SU-DHL-6 (cell line): Measurements from ENCODE around the gene GNAI1.

Experiments
- H2AFZ ChIP-seq: fragments of 200-600 bp; sonication (generic); 2 replicates; pipeline ENCODE4 v1.6.1; 2014; ENCODE audit warnings: low read depth, mild to moderate bottlenecking, moderate library complexity, mixed read lengths, antibody characterized with exemption, low read length; ENCODE audit not compliant: severe bottlenecking
- H3F3A ChIP-seq: fragments of 200-600 bp; shearing (Covaris generic); 2 replicates; pipeline ENCODE4 v1.6.0; 2016; ENCODE audit warnings: antibody characterized with exemption, mild to moderate bottlenecking; ENCODE audit not compliant: insufficient read depth
- H3K27ac ChIP-seq: fragments of 200-600 bp; sonication (generic); 2 replicates; pipeline ENCODE4 v1.5.1; 2016; ENCODE audit warnings: low read depth, mild to moderate bottlenecking, low read length, moderate library complexity, mixed read lengths
- H3K27me3 ChIP-seq: fragments of 200-600 bp; sonication (generic), shearing (Covaris generic); 2 replicates; pipeline ENCODE4 v1.6.0; 2014; ENCODE audit warnings: mild to moderate bottlenecking, low read length
- H3K36me3 ChIP-seq: fragments of 200-600 bp; sonication (generic); 2 replicates; pipeline ENCODE4 v1.6.1; 2014; ENCODE audit warnings: mild to moderate bottlenecking, low read length, mixed read lengths
- H3K4me2 ChIP-seq: fragments of 300-600, 200-600 bp; shearing (Covaris generic), sonication (generic); 2 replicates; pipeline ENCODE4 v1.6.0; 2014; ENCODE audit warnings: low read length, low read depth, mild to moderate bottlenecking; ENCODE audit not compliant: poor library complexity, severe bottlenecking
- H3K4me3 ChIP-seq: fragments of 200-600 bp; sonication (generic); 2 replicates; pipeline ENCODE4 v1.5.1; 2014; ENCODE audit warnings: antibody characterized with exemption, low read length, mild to moderate bottlenecking, mixed read lengths; ENCODE audit not compliant: insufficient read depth, poor library complexity, severe bottlenecking
- H3K79me2 ChIP-seq: fragments of 200-600 bp; sonication (generic); 2 replicates; pipeline ENCODE4 v1.6.1; 2014; ENCODE audit warnings: mild to moderate bottlenecking, low read length, moderate library complexity; ENCODE audit not compliant: insufficient read depth
- H3K9ac ChIP-seq: fragments of 200-600 bp; sonication (generic); 2 replicates; pipeline ENCODE4 v1.7.0; 2014; ENCODE audit warnings: mild to moderate bottlenecking, low read length
- H3K9me2 ChIP-seq: fragments of 200-600 bp; sonication (generic); replicated peaks from 2 replicates; pipeline ENCODE4 v1.6.1; 2014; ENCODE audit warnings: low read length; ENCODE audit not compliant: insufficient read depth
- H3K9me3 ChIP-seq: fragments of 200-600 bp; sonication (generic); 2 replicates; pipeline ENCODE4 v1.6.1; 2014; ENCODE audit warnings: low read length, mixed read lengths; ENCODE audit not compliant: insufficient read depth
- H4K20me1 ChIP-seq: fragments of 200-600 bp; sonication (generic); 2 replicates; pipeline ENCODE4 v1.6.1; 2014; ENCODE audit warnings: low read depth, mild to moderate bottlenecking, antibody characterized with exemption, low read length, moderate library complexity, mixed read lengths
- CTCF ChIP-seq: fragments of 200-600 bp; sonication (generic); IDR thresholded peaks from one replicate; pipeline ENCODE4 v1.5.1; 2017; ENCODE audit warnings: antibody characterized with exemption, mild to moderate bottlenecking, low read length, moderate library complexity; ENCODE audit not compliant: insufficient read depth, poor library complexity, severe bottlenecking
- EZH2phosphoT487 ChIP-seq: fragments of 200-600 bp; sonication (generic), shearing (Covaris generic); conservative IDR thresholded peaks from 2 replicates; pipeline ENCODE4 v1.6.1; 2018; ENCODE audit warnings: mild to moderate bottlenecking, antibody characterized with exemption, low read length, moderate library complexity, mixed read lengths

Gene GNAI1

GRCh38 chr7:80170445-80170844 lies 35.8 kb downstream of the GNAI1 start:
- Histone ChIP-seq H3K79me2 (no peaks in the 10 kb centered on the region), H3K4me2 (no peak overlapping the region), H3K27me3 (no peaks in the 10 kb centered on the region; the same call in 1 of the 2 replicates), H3K9me3 (peaks cover 6% of the 10 kb centered on the region; the same call in 1 of the 2 replicates), H3F3A (no peaks in the 10 kb centered on the region), H4K20me1 (no peaks in the 10 kb centered on the region), H3K27ac (no peak overlapping the region), H3K4me3 (no peak overlapping the region), H3K9ac (no peak overlapping the region), H3K9me2 (no peaks in the 10 kb centered on the region), H2AFZ (no peak overlapping the region), H3K36me3 (no peaks in the 10 kb centered on the region)
- TF ChIP-seq EZH2phosphoT487 (no peak), CTCF (no peak)

GRCh38 chr7:80172387-80172786 lies 37.8 kb downstream of the GNAI1 start:
- no peaks in the 10 kb centered on the region for H3F3A ChIP-seq
- no peak for TF ChIP-seq CTCF
- TF ChIP-seq EZH2phosphoT487: no peak
- H3K9me3 ChIP-seq: 0 out of 2 replicates have a peak, but pooled peaks cover 6% of the 10 kb centered on the region
- H3K27ac ChIP-seq: no peak overlapping the region
- no peak overlapping the region for H2AFZ ChIP-seq
- no peaks in the 10 kb centered on the region for H3K36me3 ChIP-seq
- H4K20me1 ChIP-seq: no peaks in the 10 kb centered on the region
- H3K4me3 ChIP-seq: no peak overlapping the region
- no peak overlapping the region for H3K9ac ChIP-seq
- H3K79me2 ChIP-seq: no peaks in the 10 kb centered on the region
- no peaks in the 10 kb centered on the region for H3K9me2 ChIP-seq
- H3K27me3 ChIP-seq: no peaks in the 10 kb centered on the region
- H3K4me2 ChIP-seq: no peak overlapping the region

GRCh38 chr7:80175744-80176143 lies 41.1 kb downstream of the GNAI1 start:
- Histone ChIP-seq H2AFZ (no peak overlapping the region), H3K79me2 (no peaks in the 10 kb centered on the region)
- TF ChIP-seq CTCF (no peak), EZH2phosphoT487 (no peak)

DNA sequence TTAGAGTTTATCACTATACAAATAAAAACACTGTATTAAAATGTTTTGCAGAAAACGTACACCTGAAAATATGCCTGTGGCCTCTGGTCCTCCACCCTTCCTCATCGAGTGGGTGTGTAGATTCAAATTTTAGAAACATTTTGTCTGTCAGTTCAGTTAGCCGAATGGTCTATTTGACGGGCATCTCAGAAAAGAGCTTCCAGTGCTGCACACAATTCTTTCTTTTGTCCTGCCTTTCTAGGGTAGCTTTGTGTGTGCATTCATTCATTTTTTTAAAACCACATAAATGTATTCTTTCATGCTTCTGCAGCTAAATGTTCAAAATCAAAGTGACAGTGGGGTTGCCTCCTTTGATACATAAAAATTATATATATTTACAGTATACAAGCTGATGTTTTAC lies 46.8 kb downstream of the GNAI1 start:
- H3K36me3 ChIP-seq: no peaks in the 10 kb centered on the region
- no peaks in the 10 kb centered on the region for H3K9me3 ChIP-seq
- no peak overlapping the region for H3K4me3 ChIP-seq
- no peak overlapping the region for H2AFZ ChIP-seq
- no peaks in the 10 kb centered on the region for H4K20me1 ChIP-seq
- H3F3A ChIP-seq: no peaks in the 10 kb centered on the region
- H3K79me2 ChIP-seq: no peaks in the 10 kb centered on the region
- no peak for TF ChIP-seq EZH2phosphoT487
- no peak for TF ChIP-seq CTCF
- no peak overlapping the region for H3K4me2 ChIP-seq
- H3K9ac ChIP-seq: no peak overlapping the region
- H3K9me2 ChIP-seq: no peaks in the 10 kb centered on the region
- no peak overlapping the region for H3K27ac ChIP-seq
- no peaks in the 10 kb centered on the region for H3K27me3 ChIP-seq

More at GRCh38 chr7:80175744-80176143, 41.1 kb downstream of the GNAI1 start:
- Histone ChIP-seq H3K36me3 (no peaks in the 10 kb centered on the region), H3K4me2 (no peak overlapping the region), H3K9me2 (no peaks in the 10 kb centered on the region), H3K9ac (no peak overlapping the region), H4K20me1 (no peaks in the 10 kb centered on the region), H3K9me3 (no peaks in the 10 kb centered on the region), H3K4me3 (no peak overlapping the region), H3F3A (no peaks in the 10 kb centered on the region), H3K27ac (no peak overlapping the region), H3K27me3 (no peaks in the 10 kb centered on the region)
